HG02571 (cell line): ENCODE results near the gene KRTAP5-1.

Source experiments
- ATAC-seq: cut with Tn5 transposase; IDR thresholded peaks from one replicate; pipeline ENCODE4 v1.9.1; 2021; ENCODE audit warnings: mild to moderate bottlenecking, moderate library complexity; ENCODE audit not compliant: unreplicated experiment

KRTAP5-1 gene

GRCh38 chr11:1546536-1547466, 38.3 kb downstream of the KRTAP5-1 start:
- ATAC-seq: no peak

- ATAC-seq: no peak
These were observed 39.0 kb downstream of the KRTAP5-1 start for GRCh38 chr11:1546077-1546535.

- no peak for ATAC-seq
These were observed 39.7 kb downstream of the KRTAP5-1 start for GRCh38 chr11:1545432-1545831.

- no peak for ATAC-seq
These were observed 40.5 kb downstream of the KRTAP5-1 start for GRCh38 chr11:1544536-1544935.

GRCh38 chr11:1543606-1544263, 41.3 kb downstream of the KRTAP5-1 start:
- ATAC-seq: no peak

GRCh38 chr11:1542267-1542666, 42.8 kb downstream of the KRTAP5-1 start:
- ATAC-seq: no peak

- ATAC-seq: no peak
These were observed 43.4 kb downstream of the KRTAP5-1 start for GRCh38 chr11:1541474-1542204.

GRCh38 chr11:1540074-1540473, 45.0 kb downstream of the KRTAP5-1 start:
- ATAC-seq: no peak

- ATAC-seq: no peak
These were observed 46.9 kb downstream of the KRTAP5-1 start for GRCh38 chr11:1538153-1538552.

- no peak for ATAC-seq
These were observed 48.8 kb downstream of the KRTAP5-1 start for GRCh38 chr11:1536065-1536843.

- no peak for ATAC-seq
These were observed 50.4 kb downstream of the KRTAP5-1 start for GRCh38 chr11:1534682-1535081.
